Stimulated activated CD4-positive, alpha-beta T cell treated with anti-CD3 and anti-CD28 coated beads, Interleukin-4, amount 100 ng/mL, for 1 hour (primary cell): Measurements from ENCODE around the gene DNAAF5.

ENCODE experiments used
- DNase-seq: peaks from one replicate; pipeline ENCODE4 v3.0.0-alpha.2; 2020

The DNAAF5 gene

GRCh38 chr7:770741-771166, 44.3 kb downstream of the DNAAF5 start:
- DNase-seq = no peak

- DNase-seq = no peak
Measured at GRCh38 chr7:771234-772004, 44.9 kb downstream of the DNAAF5 start.

GRCh38 chr7:772005-772294, 45.5 kb downstream of the DNAAF5 start:
- no peak for DNase-seq

GRCh38 chr7:772392-772791, 45.9 kb downstream of the DNAAF5 start:
- DNase-seq = no peak

GRCh38 chr7:772861-773621, 46.5 kb downstream of the DNAAF5 start:
- DNase-seq = no peak

GRCh38 chr7:773622-773915, 47.1 kb downstream of the DNAAF5 start:
- no peak for DNase-seq

GRCh38 chr7:774161-775109, 47.9 kb downstream of the DNAAF5 start:
- peak; percentile 71 for DNase-seq

- no peak for DNase-seq
Measured at GRCh38 chr7:776381-776780, 49.9 kb downstream of the DNAAF5 start.

- DNase-seq = no peak
Measured at GRCh38 chr7:776992-777727, 50.7 kb downstream of the DNAAF5 start.

GRCh38 chr7:777728-778078, 51.2 kb downstream of the DNAAF5 start:
- DNase-seq = no peak

GRCh38 chr7:778271-778967, 51.9 kb downstream of the DNAAF5 start:
- DNase-seq = no peak

GRCh38 chr7:778968-779451, 52.5 kb downstream of the DNAAF5 start:
- no peak for DNase-seq

- no peak for DNase-seq
Measured at GRCh38 chr7:779480-779879, 53.0 kb downstream of the DNAAF5 start.

GRCh38 chr7:780081-780480, 53.6 kb downstream of the DNAAF5 start:
- no peak for DNase-seq

GRCh38 chr7:780516-780915, 54.0 kb downstream of the DNAAF5 start:
- DNase-seq = no peak

- DNase-seq = no peak
Measured at GRCh38 chr7:781186-781849, 54.8 kb downstream of the DNAAF5 start.

- no peak for DNase-seq
Measured at GRCh38 chr7:781936-782529, 55.5 kb downstream of the DNAAF5 start.

GRCh38 chr7:782718-783449, 56.4 kb downstream of the DNAAF5 start:
- DNase-seq = no peak

- no peak for DNase-seq
Measured at GRCh38 chr7:783556-784490, 57.3 kb downstream of the DNAAF5 start.
